Suprapubic skin (tissue), 4 donors: ENCODE measurements around the gene CLMN. TPM values are rescaled to one million over a fixed set of nuclear protein-coding genes. Genes with fewer than 3 reads are reported as not detected.
A peak's percentile ranks its signal among the peaks of the same experiment; 100 is the strongest.

Source experiments
- DNase-seq, 2 donors: peaks; one replicate each; pipeline ENCODE4 v3.0.0-alpha.2; 2019; ENCODE audit warnings: low spot score in 2 of 2
- H3K27ac ChIP-seq: fragments of 200-600 bp; sonication (generic); one replicate; pipeline ENCODE4 v1.5.1; 2019
- H3K27me3 ChIP-seq: fragments of 200-600 bp; sonication (generic); one replicate; pipeline ENCODE4 v1.5.1; 2019
- H3K36me3 ChIP-seq: fragments of 200-600 bp; sonication (generic); one replicate; pipeline ENCODE4 v1.5.1; 2019
- H3K4me1 ChIP-seq: fragments of 200-600 bp; sonication (generic); one replicate; pipeline ENCODE4 v1.5.1; 2019
- H3K4me3 ChIP-seq: fragments of 200-600 bp; sonication (generic); one replicate; pipeline ENCODE4 v1.5.1; 2019; ENCODE audit warnings: mild to moderate bottlenecking
- H3K9me3 ChIP-seq: fragments of 200-600 bp; sonication (generic); one replicate; pipeline ENCODE4 v1.5.1; 2019
- EP300 ChIP-seq: sonication (generic); formaldehyde crosslinking; IDR thresholded peaks from one replicate; pipeline ENCODE4 v1.6.1; 2017; ENCODE audit warnings: antibody characterized with exemption
- POLR2A ChIP-seq, 2 donors: fragments of 450-650 bp; IDR thresholded peaks; one replicate each; pipeline ENCODE4 v1.6.1; 2017; ENCODE audit warnings: antibody characterized with exemption in 2 of 2, mild to moderate bottlenecking in 2 of 2, moderate library complexity in 2 of 2
- POLR2AphosphoS5 ChIP-seq, 3 donors: sonication (generic); formaldehyde crosslinking; IDR thresholded peaks; one replicate each; pipeline ENCODE4 v1.6.1; 2017; ENCODE audit warnings: antibody characterized with exemption in 3 of 3
- WGBS: methylation state at CpG from one replicate; pipeline ENCODE4 v1.1.5; 2018; 5-methylcytosine and 5-hydroxymethylcytosine counted together
- total RNA-seq, 4 donors: library from RNA; depleted of rRNA; stranded (reverse); fragments of >200 nt; gene quantifications; one replicate each; pipeline ENCODE4 v1.1.0, GENCODE V29; 2016
- TF ChIP-seq, protein P1 (sequence below), 2 donors: fragments of 200-600 bp in 1 of 2; fragments of 450-650 bp in 1 of 2; sonication (generic) in 1 of 2; IDR thresholded peaks; one replicate each; pipeline ENCODE4 v1.5.1; 2016 to 2019; ENCODE audit warnings: antibody characterized with exemption in 2 of 2, mild to moderate bottlenecking in 1 of 2, moderate library complexity in 1 of 2

CLMN gene
- total RNA-seq, 4 donors from 2014 or later, result 5.0 to 25.7 (median 7.0) TPM

DNA sequence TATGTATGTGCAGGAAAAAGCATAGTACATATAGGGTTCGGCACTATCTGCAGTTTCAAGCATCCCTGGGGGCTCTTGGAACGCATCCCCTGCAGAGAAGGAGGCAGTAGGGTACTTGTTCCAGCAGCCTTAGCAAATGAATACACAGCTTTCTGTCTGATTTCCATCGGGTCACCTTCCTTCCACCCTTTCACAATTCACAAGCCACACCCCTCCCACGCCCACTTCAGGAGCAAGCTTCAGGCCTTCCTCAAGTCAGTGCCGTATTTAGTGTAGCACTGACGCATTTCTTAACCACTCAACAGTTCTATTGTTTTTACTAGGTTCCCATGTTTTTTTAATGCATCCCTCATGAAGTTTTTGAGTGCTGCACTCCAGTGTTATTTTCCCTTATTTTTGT lies 64.2 kb downstream of the CLMN start:
- Histone ChIP-seq H3K4me1 (peaks cover 33% of the 10 kb centered on the region), H3K9me3 (no peaks in the 10 kb centered on the region), H3K36me3 (no peaks in the 10 kb centered on the region), H3K27ac (no peak overlapping the region), H3K27me3 (no peaks in the 10 kb centered on the region), H3K4me3 (no peak overlapping the region)
- peak in 1 of 2 donors; percentile 81 for DNase-seq
- WGBS, result 22% methylated on average over 6 of the region's 6 CpGs
- TF ChIP-seq, protein P1, sequence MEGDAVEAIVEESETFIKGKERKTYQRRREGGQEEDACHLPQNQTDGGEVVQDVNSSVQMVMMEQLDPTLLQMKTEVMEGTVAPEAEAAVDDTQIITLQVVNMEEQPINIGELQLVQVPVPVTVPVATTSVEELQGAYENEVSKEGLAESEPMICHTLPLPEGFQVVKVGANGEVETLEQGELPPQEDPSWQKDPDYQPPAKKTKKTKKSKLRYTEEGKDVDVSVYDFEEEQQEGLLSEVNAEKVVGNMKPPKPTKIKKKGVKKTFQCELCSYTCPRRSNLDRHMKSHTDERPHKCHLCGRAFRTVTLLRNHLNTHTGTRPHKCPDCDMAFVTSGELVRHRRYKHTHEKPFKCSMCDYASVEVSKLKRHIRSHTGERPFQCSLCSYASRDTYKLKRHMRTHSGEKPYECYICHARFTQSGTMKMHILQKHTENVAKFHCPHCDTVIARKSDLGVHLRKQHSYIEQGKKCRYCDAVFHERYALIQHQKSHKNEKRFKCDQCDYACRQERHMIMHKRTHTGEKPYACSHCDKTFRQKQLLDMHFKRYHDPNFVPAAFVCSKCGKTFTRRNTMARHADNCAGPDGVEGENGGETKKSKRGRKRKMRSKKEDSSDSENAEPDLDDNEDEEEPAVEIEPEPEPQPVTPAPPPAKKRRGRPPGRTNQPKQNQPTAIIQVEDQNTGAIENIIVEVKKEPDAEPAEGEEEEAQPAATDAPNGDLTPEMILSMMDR (IDR thresholded peaks at IDR 0.05), result no peak
- TF ChIP-seq EP300, result no peak
- TF ChIP-seq POLR2AphosphoS5 (IDR thresholded peaks at IDR 0.05), result no peak
- no peak for TF ChIP-seq POLR2A (IDR thresholded peaks at IDR 0.05)

DNA sequence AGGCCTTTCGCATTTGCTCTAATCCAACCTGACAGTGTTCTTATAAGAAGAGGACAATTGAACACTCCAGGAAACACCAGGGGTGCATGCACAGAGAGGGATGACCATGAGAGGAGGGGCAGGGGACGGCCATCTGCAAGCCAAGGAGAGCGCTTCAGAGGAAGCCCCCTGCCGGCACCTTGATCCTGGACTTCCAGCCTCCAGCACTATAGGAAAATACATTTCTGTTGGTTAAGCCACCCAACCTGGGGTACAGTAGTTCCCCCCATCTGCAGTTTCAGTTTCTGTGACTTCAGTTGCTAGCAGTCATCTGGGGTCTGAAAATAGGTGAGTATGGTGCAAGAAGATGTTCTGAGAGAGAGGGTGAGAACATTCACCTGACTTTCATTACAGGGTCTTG lies 64.7 kb downstream of the CLMN start:
- Histone ChIP-seq H3K4me3 (no peak overlapping the region), H3K27ac (no peak overlapping the region), H3K27me3 (no peaks in the 10 kb centered on the region), H3K9me3 (no peaks in the 10 kb centered on the region), H3K4me1 (peaks cover 33% of the 10 kb centered on the region), H3K36me3 (no peaks in the 10 kb centered on the region)
- TF ChIP-seq, protein P1 (IDR thresholded peaks at IDR 0.05), result no peak
- TF ChIP-seq POLR2AphosphoS5 (IDR thresholded peaks at IDR 0.05), result no peak
- TF ChIP-seq POLR2A (IDR thresholded peaks at IDR 0.05), result no peak
- no peak for TF ChIP-seq EP300
- peak in 1 of 2 donors; percentile 32 for DNase-seq
- 93% methylated on average over 4 of the region's 4 CpGs for WGBS

DNA sequence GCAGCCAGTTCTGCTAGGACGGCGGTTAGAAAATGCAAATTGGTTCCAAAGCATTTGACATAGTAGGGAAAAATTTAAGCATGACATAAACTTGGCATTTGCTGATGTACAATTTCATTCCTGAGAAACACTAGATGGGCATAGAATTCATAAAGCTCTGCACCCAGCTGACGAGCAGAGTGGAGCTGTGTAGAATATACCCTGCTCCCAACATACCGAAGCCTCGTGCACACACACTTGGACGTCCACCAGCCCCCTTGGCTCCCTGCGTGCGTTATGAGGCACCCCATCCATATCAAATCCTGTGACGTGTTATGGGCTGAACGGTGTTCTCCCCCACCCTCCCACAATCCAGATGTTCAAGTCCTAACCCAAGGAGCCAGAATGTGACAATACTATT lies 65.4 kb downstream of the CLMN start:
- Histone ChIP-seq H3K27me3 (no peaks in the 10 kb centered on the region), H3K4me1 (peaks cover 27% of the 10 kb centered on the region), H3K9me3 (no peaks in the 10 kb centered on the region), H3K27ac (no peak overlapping the region), H3K4me3 (no peak overlapping the region), H3K36me3 (no peaks in the 10 kb centered on the region)
- WGBS, result 84% methylated on average over 10 of the region's 10 CpGs
- DNase-seq, result peak in 1 of 2 donors; percentile 45
- TF ChIP-seq EP300 (no peak), POLR2A (IDR thresholded peaks at IDR 0.05) (no peak), POLR2AphosphoS5 (IDR thresholded peaks at IDR 0.05) (no peak)
- TF ChIP-seq, protein P1 (IDR thresholded peaks at IDR 0.05), result no peak

GRCh38 chr14:95253039-95253630 lies 66.6 kb downstream of the CLMN start:
- Histone ChIP-seq H3K4me3 (no peak overlapping the region), H3K27ac (no peak overlapping the region), H3K9me3 (no peaks in the 10 kb centered on the region), H3K27me3 (no peaks in the 10 kb centered on the region), H3K4me1 (peaks cover 19% of the 10 kb centered on the region), H3K36me3 (no peaks in the 10 kb centered on the region)
- TF ChIP-seq, protein P1 (IDR thresholded peaks at IDR 0.05), result no peak
- no peak for TF ChIP-seq POLR2AphosphoS5 (IDR thresholded peaks at IDR 0.05)
- no peak for TF ChIP-seq POLR2A (IDR thresholded peaks at IDR 0.05)
- TF ChIP-seq EP300, result no peak
- 83% methylated on average over 6 of the region's 6 CpGs for WGBS
- DNase-seq, result peak in 1 of 2 donors; percentile 59

DNA sequence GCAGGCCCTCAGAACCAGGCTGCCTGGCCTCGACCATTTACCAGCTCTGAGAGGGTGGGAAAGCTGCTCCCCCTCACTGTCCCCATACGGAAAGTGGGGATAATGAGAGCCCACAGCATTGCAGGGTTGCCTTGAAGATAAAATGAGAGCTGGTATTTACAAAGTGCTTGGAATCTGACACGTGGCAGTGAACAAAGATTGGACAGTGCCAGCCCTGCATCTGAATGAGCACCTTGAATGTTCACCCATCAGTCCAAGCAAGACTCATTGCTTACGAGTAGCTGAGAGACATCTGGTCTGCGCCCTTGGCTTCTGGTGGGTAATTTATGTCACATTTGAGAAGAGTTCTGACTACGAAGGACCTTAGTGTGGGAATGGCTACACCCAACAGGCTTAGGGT lies 67.5 kb downstream of the CLMN start:
- Histone ChIP-seq H3K27ac (no peak overlapping the region), H3K4me3 (no peak overlapping the region), H3K27me3 (no peaks in the 10 kb centered on the region), H3K36me3 (no peaks in the 10 kb centered on the region), H3K4me1 (peaks cover 19% of the 10 kb centered on the region), H3K9me3 (no peaks in the 10 kb centered on the region)
- WGBS, result 83% methylated on average over 6 of the region's 6 CpGs
- peak in 1 of 2 donors; percentile 67 for DNase-seq
- TF ChIP-seq EP300, result no peak
- TF ChIP-seq, protein P1 (IDR thresholded peaks at IDR 0.05), result no peak
- TF ChIP-seq POLR2AphosphoS5 (IDR thresholded peaks at IDR 0.05), result no peak
- no peak for TF ChIP-seq POLR2A (IDR thresholded peaks at IDR 0.05)
